DMS79 treated with DMSO at 0.1 percent for 48 hours (cell line): ENCODE results near the gene TUBB3.
"Not testable (repeated sequence)": the region's sequence is repeated elsewhere in the genome, so short reads cannot be mapped to it uniquely, and the experiment has no call there.

Experiments used
- DNase-seq: peaks from one replicate; lab custom pipeline; 2025; lab: John Stamatoyannopoulos, UW

The TUBB3 gene

DNA sequence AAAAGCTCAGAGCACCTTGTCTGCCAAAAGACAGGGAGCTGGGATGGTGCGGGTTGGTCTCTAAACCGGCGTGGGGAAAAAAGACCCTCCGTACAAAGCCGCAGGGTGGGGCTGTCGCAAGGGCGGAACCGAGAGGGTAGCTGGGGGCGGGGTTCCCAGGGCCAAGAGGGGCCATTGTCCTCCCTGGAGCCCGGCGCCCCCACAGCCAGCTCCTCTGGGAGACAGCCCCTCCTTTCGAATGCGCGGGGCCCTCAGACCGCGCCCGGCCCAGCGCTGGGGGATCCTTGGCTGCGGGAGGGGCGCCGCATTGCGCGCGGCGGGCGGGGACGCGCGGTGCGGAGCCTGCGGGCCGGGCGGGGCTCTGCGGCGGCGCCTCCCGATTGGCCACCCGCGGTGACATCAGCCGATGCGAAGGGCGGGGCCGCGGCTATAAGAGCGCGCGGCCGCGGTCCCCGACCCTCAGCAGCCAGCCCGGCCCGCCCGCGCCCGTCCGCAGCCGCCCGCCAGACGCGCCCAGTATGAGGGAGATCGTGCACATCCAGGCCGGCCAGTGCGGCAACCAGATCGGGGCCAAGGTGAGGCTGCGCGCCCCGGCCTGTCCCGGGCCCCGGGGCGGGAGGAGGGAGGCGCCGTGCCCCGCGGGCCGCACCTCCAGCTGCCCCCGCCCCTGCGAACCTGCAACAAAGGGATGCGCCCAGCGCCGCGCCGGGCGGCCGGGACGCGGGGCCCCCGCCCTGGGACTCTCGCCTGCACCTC lies at the start of gene TUBB3:
Gene TUBB3 (plus strand): TSS at position 459 of the 756 bp plus-strand sequence. CDS start 60 bp downstream, at position 519.
- peak; percentile 47 for DNase-seq

DNA sequence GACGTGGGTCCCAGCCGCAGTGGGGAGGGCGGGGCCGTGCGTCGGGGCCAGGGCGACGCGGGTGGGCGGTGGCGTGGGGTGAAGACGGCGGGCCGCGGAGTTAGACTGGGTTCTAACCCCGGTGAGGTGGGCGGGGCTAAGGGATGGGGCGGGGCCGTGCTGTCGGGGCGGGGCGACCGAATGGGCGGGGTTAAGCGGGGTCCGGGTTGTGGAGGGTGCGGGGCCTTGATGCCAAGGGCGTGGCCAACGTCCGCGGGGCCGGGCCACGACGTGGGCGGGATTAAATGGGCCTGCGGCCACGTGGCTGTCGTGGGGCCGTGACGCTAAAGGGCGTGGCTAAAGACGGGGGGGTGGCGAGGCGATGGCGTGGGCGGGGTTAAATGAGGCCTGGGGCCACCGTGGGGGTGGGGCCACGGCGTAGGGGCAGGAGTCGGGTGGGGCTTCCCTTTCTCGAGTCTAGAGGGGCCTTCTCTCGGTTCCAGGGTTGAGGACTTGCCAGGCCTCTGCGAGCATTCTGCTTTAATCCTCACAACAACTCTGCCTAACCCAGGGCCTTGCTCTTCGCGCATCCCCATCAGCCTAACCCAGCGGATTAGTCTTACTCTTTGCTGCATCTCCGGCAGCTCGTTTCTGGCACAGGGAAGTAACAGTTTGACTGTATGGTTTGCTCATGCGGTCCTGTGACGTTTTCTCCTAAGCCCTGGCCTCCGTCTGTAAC lies 49.0 kb upstream of the TUBB3 start:
- DNase-seq = peak; percentile 33

DNA sequence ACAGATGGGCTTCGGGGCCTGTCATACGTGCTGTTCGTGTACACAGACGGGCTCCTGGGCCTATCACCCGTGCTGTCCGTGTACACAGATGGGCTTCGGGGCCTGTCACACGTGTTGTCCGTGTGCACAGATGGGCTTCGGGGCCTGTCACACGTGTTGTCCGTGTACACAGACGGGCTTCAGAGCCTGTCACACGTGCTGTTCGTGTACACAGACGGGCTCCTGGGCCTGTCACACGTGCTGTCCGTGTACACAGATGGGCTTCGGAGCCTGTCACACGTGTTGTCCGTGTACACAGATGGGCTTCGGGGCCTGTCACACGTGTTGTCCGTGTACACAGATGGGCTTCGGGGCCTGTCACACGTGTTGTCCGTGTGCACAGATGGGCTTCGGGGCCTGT lies 44.0 kb upstream of the TUBB3 start:
- DNase-seq = not testable (repeated sequence)

DNA sequence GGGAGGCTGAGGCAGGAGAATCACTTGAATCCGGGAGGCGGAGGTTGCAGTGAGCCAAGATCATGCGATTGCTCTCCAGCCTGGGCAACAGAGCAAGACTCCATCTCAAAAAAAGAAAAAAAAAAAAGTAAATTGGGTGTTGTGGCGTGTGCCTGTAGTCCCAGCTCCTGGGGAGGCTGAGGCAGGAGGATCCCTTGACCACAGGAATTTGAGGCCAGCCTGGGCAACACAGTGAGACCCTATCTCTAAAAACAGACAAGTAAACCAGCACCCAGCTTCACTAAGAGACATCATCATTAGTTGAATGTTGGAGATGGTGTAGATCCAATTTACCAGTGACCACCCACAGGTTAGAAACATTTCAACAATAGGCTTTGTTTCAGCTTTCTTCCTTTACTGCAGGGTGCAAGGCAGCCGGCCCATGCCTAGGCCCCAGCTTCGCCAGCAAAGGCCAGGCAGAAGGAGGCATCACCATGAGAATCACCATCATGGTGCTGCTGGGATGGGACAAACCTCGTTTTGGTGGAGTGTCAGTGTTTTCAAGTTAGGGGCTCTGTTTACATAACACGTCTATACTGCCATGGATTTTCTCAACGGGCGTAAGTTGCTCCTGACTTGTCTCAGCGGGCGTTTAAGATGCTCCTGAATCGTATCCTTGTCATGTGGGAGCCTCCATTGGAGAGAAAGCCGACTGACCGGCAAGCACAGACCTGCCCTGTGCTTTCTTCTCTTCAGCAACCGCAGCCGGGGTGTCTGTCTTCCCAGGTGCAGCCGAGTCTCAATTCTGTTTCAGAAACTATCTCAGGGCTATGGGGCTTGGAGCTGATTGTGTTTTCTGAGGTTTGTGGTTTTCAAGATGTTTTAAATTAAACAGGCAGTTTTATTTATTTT lies 42.4 kb upstream of the TUBB3 start:
- peak; percentile 71 for DNase-seq

DNA sequence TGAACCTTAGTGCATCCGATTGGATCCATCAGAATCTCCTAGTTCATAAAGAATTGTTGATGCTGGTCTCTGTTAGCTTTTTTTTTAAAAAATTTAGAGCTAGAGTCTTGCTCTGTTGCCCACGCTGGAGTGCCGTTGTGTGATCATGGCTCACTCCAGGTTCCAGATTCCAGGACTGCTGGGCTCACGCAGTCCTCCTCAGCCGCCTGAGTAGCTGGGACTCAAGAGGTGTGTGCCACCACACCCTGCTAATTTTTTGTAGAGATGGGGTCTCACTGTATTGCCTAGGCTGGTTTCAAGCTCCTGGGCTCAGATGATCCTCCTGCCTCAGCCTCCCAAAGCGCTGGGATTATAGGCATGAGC lies 41.8 kb upstream of the TUBB3 start:
- no peak for DNase-seq

DNA sequence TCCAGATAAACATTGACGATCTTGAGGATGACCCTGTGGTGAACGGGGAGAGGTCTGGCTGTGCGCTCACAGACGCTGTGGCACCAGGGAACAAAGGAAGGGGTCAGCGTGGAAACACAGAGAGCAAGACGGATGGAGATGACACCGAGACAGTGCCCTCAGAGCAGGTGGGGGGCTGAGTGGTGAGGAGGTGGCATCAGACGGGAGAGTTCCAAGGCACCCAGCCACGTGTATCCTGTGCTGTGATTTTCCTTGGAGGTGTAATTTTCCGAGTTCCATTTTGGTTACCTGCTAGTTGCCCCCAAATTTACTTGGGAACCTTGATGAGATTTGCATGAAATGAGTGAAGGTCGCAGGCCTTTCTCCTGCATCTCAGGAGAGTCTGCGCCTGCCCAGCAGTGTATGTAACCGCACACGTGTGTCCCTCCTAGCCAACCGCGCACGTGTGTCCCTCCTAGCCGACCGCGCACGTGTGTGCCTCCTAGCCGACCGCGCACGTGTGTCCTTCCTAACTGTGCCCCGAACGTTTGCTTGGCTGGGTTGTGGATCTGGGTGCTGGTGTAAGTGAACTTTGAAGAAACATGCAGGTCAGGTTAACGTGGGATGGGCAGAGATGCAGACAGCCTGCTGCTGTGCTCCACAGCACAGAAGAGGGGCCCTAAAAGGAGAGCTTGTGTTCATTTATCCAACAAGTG lies 39.6 kb upstream of the TUBB3 start:
- no peak for DNase-seq

DNA sequence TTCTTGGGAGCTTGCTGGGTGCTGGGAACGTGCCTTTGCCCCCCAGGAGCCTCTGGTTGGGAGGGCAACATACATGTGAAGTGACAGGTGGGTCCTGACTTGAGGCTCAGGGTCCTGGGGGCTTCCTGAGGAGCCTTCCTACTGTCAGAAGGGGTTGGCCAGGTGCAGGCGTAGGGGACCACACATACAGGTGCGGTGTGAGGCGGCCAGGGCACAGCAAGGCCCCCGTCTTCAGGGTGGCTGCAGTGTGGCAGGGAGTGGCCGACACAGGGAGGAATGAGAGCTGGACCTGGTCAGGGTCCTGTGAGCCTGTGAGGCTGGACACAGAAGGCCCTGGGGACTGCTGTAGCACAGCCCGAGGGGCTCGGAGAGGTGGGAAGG lies 39.1 kb upstream of the TUBB3 start:
- no peak for DNase-seq

DNA sequence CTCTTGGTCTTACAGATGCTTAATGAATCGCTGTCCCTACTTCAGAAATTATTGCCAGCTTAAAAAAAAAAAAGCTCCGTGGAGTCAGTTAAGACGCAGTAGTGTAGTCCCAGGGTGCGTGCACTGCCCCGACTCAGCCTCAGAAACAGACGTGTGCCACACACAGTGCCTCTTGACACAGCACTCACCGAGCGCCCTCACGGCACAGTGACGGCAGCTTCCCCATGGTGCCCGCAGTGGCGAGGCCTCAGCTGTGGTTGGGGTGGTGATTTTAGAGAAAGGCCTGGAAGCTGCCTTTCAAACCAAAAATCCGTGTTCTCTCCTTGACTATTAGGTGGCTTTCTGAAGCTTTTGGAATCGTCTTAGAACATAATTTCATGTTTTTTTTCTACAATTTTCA lies 35.9 kb upstream of the TUBB3 start:
- DNase-seq = no peak

DNA sequence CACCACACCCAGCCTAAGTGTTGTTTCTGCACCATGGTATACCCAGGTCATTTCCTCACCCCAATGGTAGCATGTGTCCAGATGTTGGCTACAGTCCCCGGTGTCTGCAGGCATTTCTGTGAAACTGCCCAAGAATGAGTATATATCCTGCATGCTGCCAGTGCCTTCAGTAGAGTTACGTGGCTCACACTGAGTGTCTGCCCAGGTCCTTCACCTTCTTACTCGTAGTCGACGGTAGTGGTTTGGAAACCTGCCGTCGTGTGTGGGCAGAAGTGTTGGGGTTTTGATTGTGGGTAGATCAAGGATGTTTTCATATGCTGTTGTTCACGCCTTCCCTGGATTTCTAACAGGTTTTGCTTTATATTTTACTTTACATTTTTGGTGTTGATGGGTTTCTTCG lies 32.9 kb upstream of the TUBB3 start:
- DNase-seq = no peak

DNA sequence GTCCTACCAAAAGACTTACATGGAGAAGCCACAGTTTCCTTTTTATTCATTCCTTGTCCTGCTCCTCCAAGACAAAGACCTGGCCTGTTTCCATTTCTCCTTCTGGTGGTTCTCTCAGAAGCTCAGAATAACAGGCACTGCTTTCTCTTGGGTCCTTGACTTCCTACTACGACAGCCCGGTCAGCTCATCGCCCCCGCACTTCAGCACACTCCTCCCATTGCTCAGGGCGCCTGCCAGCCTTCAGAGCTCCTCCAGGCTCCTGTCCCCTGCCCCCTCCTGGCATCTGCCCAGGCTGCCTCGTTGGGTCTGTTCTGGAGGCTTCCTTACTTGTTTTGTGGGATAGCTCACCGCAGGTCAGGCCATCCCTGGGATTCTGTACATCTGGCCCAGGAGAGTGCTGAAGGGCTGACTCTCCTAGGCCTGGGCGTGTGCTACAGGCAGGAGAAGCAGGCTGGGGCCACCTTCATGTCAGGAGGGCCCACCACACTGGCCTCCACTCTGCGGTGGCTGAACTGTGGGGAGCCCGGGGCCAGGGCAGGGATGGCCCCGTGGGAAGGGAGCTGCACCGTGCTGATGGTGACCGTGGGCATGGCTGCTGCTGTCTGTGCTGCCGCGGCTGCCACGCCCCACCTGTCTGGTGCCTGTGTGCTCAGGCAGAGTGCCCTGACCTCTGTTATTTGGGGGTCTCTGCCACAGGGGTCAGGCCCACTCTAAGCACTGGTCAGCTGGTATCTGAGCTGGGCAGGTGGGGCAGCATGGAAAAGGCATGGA lies 32.1 kb upstream of the TUBB3 start:
- DNase-seq = no peak

DNA sequence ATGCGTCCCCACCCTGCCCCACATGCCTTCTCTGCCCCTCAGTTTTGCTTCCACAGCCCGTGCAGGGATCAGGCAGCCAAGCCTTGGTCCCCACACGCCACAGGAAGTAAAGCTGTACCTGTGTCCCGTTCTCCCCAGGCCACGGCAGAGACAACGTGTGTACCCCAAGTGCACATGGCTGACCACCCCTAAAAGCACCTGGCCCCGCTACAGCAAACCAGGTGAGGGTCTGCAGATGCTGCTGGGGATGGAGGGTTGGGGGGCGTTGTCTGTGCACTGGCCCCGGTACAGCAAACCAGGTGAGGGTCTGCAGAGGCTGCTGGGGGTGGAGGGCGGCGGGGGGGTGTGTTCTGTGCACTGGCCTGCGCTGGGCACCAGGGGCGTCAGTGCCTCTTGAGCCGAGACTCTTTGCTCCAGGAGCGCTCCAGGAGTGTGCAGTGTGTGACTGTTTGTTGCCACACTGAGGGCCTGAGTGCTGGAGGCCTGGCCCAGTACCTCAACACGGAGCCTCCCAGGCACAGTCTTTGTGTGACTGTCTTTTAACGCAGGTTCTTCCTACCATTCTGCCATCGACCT lies 31.0 kb upstream of the TUBB3 start:
- no peak for DNase-seq

DNA sequence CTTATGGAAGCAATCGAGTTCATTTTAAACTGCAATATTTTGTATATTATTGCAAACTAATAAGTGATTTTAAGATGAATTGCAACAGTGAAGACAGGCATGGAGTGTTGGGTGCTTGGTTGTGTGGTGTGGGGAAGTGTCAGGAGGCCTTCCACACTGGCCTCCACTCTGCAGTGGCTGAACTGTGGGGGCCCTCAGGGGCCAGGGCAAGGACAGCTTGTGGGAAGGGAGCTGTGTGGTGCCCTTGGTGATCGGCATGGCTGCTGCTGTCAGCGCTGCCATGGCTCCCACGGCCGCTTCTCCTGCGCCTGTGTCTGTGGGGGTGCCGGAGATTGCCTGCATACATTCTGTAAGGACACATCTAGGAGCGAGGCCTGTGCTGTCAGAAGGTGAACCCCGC lies 30.5 kb upstream of the TUBB3 start:
- no peak for DNase-seq

DNA sequence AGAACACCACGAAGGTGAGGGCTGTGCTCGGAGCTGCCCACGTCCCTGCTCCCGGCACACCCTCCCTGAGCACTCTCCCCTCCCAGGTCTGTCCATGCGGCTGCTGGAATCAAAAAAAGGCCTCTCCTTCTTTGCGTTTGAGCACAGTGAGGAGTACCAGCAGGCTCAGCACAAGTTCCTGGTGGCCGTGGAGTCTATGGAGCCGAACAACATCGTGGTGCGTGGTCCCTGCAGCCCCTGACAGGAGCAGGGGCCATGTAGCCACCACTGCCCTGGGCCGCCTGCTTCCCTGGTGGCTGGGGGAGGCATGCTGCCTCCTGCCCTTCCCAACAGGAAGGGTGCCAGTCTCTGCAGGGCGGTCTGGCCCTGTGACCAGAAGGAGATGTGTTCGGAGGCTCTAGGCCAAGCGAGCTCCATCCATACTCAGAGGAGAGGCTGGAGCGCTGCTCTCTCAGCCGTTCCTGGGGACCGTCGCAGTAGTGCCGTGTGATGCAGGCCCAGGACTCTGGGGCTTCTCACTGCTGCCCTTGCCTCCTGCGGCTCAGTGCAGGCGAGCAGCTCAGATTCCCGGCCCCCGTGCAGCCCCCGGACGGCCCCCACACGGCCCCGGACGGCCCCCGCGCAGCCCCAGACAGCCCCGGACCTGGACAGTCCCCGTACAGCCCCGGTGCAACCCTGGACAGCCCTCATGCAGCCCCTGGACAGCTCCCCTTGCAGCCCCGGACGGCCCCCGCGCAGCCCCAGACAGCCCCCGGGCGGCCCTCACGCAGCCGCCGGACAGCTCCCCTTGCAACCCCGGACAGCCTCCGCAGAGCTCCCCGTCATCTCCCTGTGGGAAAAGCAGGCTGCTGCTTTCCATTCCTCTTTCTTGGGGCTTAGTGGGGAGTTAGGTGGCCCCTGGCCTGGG lies 29.2 kb upstream of the TUBB3 start:
- DNase-seq = no peak

DNA sequence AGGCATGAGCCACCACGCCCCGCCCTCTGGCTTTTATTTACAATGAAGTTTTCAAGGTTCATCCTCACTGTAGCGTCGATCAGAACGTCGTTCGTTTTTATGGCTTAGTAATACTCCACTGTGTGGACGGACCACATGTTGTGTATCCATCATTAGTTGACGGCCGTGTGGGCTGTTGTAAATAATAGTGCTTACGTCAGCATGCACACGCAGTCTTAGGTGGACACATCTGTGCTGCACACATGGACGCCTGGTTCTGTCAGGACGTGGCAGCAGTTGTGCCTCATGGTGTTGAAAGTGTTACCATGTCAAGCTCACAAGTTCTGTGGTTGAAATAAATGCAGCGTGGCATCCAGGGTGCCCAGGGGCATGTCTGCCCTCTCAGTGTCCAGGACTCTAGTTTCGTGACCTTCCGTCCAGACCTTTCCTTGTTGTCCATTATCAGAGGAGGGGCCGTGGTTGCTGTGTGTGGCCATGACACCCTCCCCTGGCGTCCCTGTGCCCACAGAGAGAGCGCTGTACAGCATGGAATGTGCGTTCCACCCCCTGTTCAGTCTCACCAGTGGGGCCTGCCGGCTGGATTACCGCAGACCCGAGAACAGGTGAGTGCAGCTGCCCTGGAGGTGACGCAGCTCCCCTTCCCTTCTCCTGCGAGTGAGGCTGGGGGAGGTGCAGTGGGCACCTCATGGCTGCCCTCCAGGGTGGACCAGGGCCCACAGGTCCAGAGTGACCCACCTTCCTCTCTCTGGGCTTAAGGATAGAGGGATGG lies 27.5 kb upstream of the TUBB3 start:
- DNase-seq = no peak

DNA sequence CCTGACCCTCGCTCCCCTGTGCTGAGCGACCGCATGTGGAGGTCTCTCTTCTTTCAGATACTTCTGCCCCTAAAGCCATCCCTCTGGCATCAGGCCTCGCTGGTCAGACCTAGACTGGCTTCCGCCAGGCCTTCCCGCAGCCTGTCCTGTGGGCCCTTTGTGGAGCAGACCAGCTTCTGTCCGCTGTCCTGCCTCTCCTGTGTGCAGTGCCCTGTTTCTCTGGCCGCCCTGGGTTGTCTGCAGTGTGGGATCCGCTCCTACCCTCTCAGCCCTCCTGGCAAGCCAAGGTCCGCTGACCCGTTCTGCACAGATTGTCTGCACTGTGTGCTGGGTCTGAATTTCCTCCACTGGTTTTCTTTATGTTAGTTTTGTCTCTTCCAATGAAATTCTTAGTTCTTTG lies 25.9 kb upstream of the TUBB3 start:
- DNase-seq = no peak

DNA sequence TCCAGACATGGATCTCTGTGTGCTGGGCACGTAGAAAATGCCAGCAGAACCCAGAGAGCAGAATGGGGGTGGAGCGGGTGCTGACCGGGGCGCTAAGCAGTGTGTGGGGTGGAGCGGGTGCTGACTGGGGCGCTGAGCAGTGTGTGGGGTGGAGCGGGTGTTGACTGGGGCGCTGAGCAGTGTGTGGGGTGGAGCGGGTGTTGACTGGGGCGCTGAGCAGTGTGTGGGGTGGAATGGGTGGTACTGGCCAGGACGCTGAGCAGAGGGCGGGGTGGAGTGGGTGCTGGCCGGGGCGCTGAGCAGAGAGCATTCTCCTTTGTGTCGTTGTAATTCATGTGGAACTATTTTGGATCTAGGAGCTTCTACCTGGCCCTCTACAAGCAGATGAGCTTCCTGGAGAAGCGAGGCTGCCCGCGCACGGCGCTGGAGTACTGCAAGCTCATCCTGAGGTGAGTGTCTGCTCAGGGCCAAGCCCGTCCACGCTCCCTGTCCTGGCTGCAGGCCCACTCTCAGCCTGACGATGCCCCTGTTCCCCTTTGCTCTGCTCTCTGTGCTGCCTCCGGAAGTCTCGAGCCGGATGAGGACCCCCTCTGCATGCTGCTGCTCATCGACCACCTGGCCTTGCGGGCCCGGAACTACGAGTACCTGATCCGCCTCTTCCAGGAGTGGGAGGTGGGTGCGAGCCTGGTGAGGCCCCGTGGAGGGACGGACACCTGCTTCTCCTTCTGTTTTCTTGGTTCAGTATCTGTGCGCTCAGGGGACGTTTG lies 24.8 kb upstream of the TUBB3 start:
- DNase-seq = no peak

DNA sequence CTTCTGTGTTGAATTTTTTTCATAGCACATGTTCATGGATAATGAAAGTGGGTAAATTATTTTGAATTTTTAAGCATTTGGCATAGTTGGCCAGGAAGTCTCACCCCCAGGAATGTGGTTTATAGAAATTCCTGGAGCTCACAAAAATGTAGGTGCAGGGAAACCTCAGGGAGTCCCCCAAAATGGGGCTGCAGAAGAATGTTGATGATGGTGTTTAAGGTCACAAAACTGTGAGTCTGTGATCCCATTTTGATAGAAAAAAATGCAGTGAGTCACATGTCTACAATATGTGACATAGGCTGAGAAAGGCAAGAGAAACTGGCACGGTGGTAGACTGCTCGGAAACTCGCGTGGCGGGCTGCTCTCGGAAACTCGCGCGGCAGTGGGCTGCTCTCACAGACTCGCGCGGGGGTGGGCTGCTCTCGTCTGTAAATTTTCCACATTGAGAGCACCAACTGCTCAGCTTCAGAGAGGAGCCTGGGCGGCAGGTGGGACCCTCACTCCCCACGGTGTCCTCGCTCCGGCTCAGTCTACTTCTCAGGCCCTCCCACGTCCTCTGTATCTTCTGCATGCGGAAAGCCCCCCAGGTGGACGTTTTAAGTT lies 23.2 kb upstream of the TUBB3 start:
- DNase-seq = no peak

DNA sequence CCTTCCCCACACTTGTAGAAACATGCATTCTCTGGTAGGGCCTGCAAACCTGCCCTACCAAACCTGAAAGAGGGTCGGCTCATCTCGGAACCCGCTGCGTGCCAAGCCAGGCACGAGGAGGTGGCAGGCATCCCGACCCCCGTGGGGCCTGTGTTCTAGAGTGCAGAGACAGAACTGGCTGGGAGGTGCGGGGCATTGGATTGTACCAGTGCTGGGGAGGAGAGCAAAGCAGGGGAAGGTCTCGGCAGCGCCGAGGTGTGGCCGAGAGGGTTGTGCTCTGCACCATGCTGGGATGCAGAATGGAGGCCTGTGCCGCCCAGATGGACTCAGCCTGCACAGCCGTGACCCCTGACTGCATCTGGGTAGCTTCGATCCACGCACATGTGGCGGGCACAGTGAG lies 22.3 kb upstream of the TUBB3 start:
- DNase-seq = no peak
